SK-N-SH treated with all-trans-retinoic acid at 6 μM for 48 hours (cell line): ENCODE measurements around the gene CSK.

Experiments
- ATAC-seq: fragments of 200-7000 bp; cut with Tn5 transposase; 3 replicates; pipeline ENCODE4 v1.9.1; 2020; ENCODE audit warnings: mild to moderate bottlenecking, moderate library complexity
- ARNTL ChIP-seq: fragments of 450-650 bp; formaldehyde crosslinking; IDR thresholded peaks from 2 replicates; pipeline ENCODE4 v1.5.0; 2020; ENCODE audit warnings: low read depth, mild to moderate bottlenecking, moderate library complexity, borderline replicate concordance
- BACH2 ChIP-seq: fragments of 250-450 bp; sonication (Bioruptor Pico); IDR thresholded peaks from 2 replicates; pipeline ENCODE4 v1.9.0; 2021; ENCODE audit warnings: mild to moderate bottlenecking, borderline replicate concordance
- CSDC2 ChIP-seq: fragments of 250-450 bp; sonication (Bioruptor Pico); IDR thresholded peaks from 2 replicates; pipeline ENCODE4 v1.5.0; 2020; ENCODE audit warnings: mild to moderate bottlenecking, moderate library complexity
- CSRNP3 ChIP-seq: fragments of 250-450 bp; sonication (Bioruptor Pico); IDR thresholded peaks from 2 replicates; pipeline ENCODE4 v1.5.1; 2021; ENCODE audit warnings: mild to moderate bottlenecking, moderate library complexity
- ESRRG ChIP-seq: fragments of 250-450 bp; sonication (Bioruptor Pico); IDR thresholded peaks from 2 replicates; pipeline ENCODE4 v1.6.1; 2021; ENCODE audit warnings: mild to moderate bottlenecking
- ISL1 ChIP-seq: fragments of 250-450 bp; sonication (Bioruptor Pico); IDR thresholded peaks from 2 replicates; pipeline ENCODE4 v2.1.2; 2022; ENCODE audit warnings: mild to moderate bottlenecking, moderate library complexity
- PPARA ChIP-seq: fragments of 250-450 bp; sonication (Bioruptor Pico); IDR thresholded peaks from 2 replicates; pipeline ENCODE4 v1.5.0; 2020; ENCODE audit warnings: mild to moderate bottlenecking, borderline replicate concordance
- RARB ChIP-seq: fragments of 250-450 bp; sonication (Bioruptor Pico); IDR thresholded peaks from 2 replicates; pipeline ENCODE4 v1.8.0; 2021; ENCODE audit warnings: mild to moderate bottlenecking, moderate library complexity
- SNAI2 ChIP-seq: fragments of 250-450 bp; sonication (Bioruptor Pico); IDR thresholded peaks from 2 replicates; pipeline ENCODE4 v1.5.0; 2020; ENCODE audit warnings: mild to moderate bottlenecking, moderate library complexity
- TCF4 ChIP-seq: fragments of 250-450 bp; sonication (Bioruptor Pico); IDR thresholded peaks from 2 replicates; pipeline ENCODE4 v1.8.0; 2021; ENCODE audit warnings: mild to moderate bottlenecking, moderate library complexity, borderline replicate concordance
- TOX ChIP-seq: fragments of 250-450 bp; sonication (Bioruptor Pico); IDR thresholded peaks from 2 replicates; pipeline ENCODE4 v1.8.0; 2021; ENCODE audit warnings: mild to moderate bottlenecking, moderate library complexity, borderline replicate concordance
- TSHZ2 ChIP-seq: fragments of 250-450 bp; sonication (Bioruptor Pico); IDR thresholded peaks from 2 replicates; pipeline ENCODE4 v1.5.0; 2020; ENCODE audit warnings: mild to moderate bottlenecking, moderate library complexity
- ZC3H10 ChIP-seq: fragments of 250-450 bp; sonication (Bioruptor Pico); IDR thresholded peaks from 2 replicates; pipeline ENCODE4 v1.5.1; 2021; ENCODE audit warnings: mild to moderate bottlenecking, moderate library complexity
- ZFP3 ChIP-seq: fragments of 250-450 bp; sonication (Bioruptor Pico); IDR thresholded peaks from 2 replicates; pipeline ENCODE4 v1.5.0; 2020; ENCODE audit warnings: mild to moderate bottlenecking, moderate library complexity
- ZFP30 ChIP-seq: fragments of 450-650 bp; formaldehyde crosslinking; IDR thresholded peaks from 2 replicates; pipeline ENCODE4 v1.5.0; 2022; ENCODE audit warnings: mild to moderate bottlenecking, moderate library complexity
- ZNF565 ChIP-seq: fragments of 450-650 bp; formaldehyde crosslinking; conservative IDR thresholded peaks from 2 replicates; pipeline ENCODE4 v1.5.0; 2020; ENCODE audit warnings: low read depth, mild to moderate bottlenecking, moderate library complexity
- ZNF70 ChIP-seq: fragments of 450-650 bp; formaldehyde crosslinking; IDR thresholded peaks from 2 replicates; pipeline ENCODE4 v1.5.0; 2020; ENCODE audit warnings: mild to moderate bottlenecking, moderate library complexity
- ZNF8 ChIP-seq: fragments of 450-650 bp; formaldehyde crosslinking; IDR thresholded peaks from 2 replicates; pipeline ENCODE4 v1.5.0; 2020; ENCODE audit warnings: mild to moderate bottlenecking, moderate library complexity
- TF ChIP-seq, protein P1 (sequence below): fragments of 250-450 bp; sonication (Bioruptor Pico); IDR thresholded peaks from 2 replicates; pipeline ENCODE4 v1.8.0; 2020; ENCODE audit warnings: mild to moderate bottlenecking, moderate library complexity, borderline replicate concordance
- TF ChIP-seq, protein P2 (sequence below): fragments of 250-450 bp; sonication (Bioruptor Pico); IDR thresholded peaks from 2 replicates; pipeline ENCODE4 v1.8.0; 2021; ENCODE audit warnings: low read depth, mild to moderate bottlenecking, moderate library complexity, borderline replicate concordance
- TF ChIP-seq, protein P3 (sequence below): fragments of 250-450 bp; sonication (Bioruptor Pico); IDR thresholded peaks from 2 replicates; pipeline ENCODE4 v1.5.1; 2020; ENCODE audit warnings: low read depth, mild to moderate bottlenecking, moderate library complexity

Gene CSK

GRCh38 chr15:74775894-74776293 lies 6.0 kb upstream of the CSK start:
- ATAC-seq, result no peak
- no peak for TF ChIP-seq BACH2 (CRISPR knock-in tag)
- no peak for TF ChIP-seq TSHZ2
- TF ChIP-seq TOX (CRISPR knock-in tag), result no peak
- TF ChIP-seq ARNTL (CRISPR knock-in tag), result no peak
- TF ChIP-seq CSDC2 (CRISPR knock-in tag), result no peak
- no peak for TF ChIP-seq CSRNP3 (CRISPR knock-in tag)
- no peak for TF ChIP-seq SNAI2
- TF ChIP-seq ESRRG (CRISPR knock-in tag), result no peak
- TF ChIP-seq ZNF8 (CRISPR knock-in tag), result no peak
- no peak for TF ChIP-seq PPARA (CRISPR knock-in tag)
- TF ChIP-seq ZNF565 (CRISPR knock-in tag), result no peak
- TF ChIP-seq RARB (CRISPR knock-in tag), result no peak
- TF ChIP-seq, protein P1, sequence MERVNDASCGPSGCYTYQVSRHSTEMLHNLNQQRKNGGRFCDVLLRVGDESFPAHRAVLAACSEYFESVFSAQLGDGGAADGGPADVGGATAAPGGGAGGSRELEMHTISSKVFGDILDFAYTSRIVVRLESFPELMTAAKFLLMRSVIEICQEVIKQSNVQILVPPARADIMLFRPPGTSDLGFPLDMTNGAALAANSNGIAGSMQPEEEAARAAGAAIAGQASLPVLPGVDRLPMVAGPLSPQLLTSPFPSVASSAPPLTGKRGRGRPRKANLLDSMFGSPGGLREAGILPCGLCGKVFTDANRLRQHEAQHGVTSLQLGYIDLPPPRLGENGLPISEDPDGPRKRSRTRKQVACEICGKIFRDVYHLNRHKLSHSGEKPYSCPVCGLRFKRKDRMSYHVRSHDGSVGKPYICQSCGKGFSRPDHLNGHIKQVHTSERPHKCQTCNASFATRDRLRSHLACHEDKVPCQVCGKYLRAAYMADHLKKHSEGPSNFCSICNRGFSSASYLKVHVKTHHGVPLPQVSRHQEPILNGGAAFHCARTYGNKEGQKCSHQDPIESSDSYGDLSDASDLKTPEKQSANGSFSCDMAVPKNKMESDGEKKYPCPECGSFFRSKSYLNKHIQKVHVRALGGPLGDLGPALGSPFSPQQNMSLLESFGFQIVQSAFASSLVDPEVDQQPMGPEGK (CRISPR knock-in tag), result no peak
- no peak for TF ChIP-seq ZNF70
- no peak for TF ChIP-seq TCF4 (CRISPR knock-in tag)
- TF ChIP-seq ZC3H10 (CRISPR knock-in tag), result no peak
- TF ChIP-seq, protein P2, sequence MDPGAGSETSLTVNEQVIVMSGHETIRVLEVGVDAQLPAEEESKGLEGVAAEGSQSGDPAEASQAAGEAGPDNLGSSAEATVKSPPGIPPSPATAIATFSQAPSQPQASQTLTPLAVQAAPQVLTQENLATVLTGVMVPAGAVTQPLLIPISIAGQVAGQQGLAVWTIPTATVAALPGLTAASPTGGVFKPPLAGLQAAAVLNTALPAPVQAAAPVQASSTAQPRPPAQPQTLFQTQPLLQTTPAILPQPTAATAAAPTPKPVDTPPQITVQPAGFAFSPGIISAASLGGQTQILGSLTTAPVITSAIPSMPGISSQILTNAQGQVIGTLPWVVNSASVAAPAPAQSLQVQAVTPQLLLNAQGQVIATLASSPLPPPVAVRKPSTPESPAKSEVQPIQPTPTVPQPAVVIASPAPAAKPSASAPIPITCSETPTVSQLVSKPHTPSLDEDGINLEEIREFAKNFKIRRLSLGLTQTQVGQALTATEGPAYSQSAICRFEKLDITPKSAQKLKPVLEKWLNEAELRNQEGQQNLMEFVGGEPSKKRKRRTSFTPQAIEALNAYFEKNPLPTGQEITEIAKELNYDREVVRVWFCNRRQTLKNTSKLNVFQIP (CRISPR knock-in tag), result no peak
- TF ChIP-seq, protein P3, sequence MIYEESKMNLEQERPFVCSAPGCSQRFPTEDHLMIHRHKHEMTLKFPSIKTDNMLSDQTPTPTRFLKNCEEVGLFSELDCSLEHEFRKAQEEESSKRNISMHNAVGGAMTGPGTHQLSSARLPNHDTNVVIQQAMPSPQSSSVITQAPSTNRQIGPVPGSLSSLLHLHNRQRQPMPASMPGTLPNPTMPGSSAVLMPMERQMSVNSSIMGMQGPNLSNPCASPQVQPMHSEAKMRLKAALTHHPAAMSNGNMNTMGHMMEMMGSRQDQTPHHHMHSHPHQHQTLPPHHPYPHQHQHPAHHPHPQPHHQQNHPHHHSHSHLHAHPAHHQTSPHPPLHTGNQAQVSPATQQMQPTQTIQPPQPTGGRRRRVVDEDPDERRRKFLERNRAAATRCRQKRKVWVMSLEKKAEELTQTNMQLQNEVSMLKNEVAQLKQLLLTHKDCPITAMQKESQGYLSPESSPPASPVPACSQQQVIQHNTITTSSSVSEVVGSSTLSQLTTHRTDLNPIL (CRISPR knock-in tag), result no peak
- no peak for TF ChIP-seq ZFP30 (CRISPR knock-in tag)
- no peak for TF ChIP-seq ISL1 (CRISPR knock-in tag)

DNA sequence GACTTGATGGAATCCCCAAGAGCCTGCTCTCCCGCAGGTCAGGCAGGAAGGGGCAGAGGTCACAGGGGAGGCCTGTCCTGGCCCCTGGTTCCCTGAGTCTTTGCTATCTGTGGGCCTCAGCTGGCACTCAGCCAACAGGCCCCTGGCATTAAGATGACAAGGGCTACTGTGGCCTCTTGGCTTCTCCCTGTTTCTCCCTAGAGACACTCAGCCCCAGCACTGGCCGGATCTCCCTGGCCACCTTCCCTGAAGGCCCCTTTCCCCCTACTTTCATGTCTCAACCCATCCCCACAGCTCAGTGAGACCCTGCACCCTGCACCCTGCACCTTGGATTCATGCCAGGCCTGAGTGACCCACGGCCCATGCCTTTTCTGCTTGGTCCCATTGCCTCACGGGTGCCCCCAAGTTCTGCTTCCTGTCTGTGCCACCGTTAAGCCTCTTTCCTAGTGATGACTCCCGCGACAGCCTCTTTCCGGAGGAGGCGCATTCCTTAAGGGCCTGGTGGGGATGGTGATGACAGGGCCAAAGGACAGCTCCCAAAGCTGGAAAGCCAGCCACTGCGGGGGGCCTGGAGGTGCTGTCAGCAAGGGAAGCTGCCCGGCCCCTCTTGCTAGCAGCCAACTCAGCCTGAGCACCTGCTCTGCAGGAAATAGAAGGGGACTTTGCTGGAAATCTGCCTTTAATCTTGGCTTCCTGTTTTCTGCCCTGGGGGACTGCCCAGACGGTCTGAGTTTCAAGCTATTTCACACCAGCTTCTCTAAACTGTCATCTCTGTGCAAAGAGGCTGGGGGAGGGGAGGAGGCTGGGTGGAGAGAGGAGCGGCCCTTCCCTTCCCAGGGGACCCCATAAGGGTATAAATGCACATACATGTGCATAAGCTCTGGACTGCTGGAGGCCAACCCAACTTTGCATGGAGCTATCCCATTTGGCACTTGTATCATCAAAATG lies 4.8 kb upstream of the CSK start:
- ATAC-seq, result no peak
- TF ChIP-seq ZC3H10 (CRISPR knock-in tag) (no peak), CSDC2 (CRISPR knock-in tag) (no peak), ZFP3 (no peak), TCF4 (CRISPR knock-in tag) (no peak), ISL1 (CRISPR knock-in tag) (no peak), CSRNP3 (CRISPR knock-in tag) (no peak), ESRRG (CRISPR knock-in tag) (no peak), ZFP30 (CRISPR knock-in tag) (no peak)
- TF ChIP-seq, protein P1 (CRISPR knock-in tag), result no peak
- TF ChIP-seq, all 23 proteins: peak for 0
